Keratinocyte (primary cell): ENCODE data around the gene CD207.

ENCODE experiments used
- CTCF ChIP-seq, 3 experiments: IDR thresholded peaks in 1 of 3; conservative IDR thresholded peaks in 1 of 3; optimal IDR thresholded peaks in 1 of 3; 2 replicates in 2 of 3; 3 replicates in 1 of 3; pipeline versions ENCODE3 to v1.5.1; 2011; ENCODE audit warnings: low read length in 3 of 3, mild to moderate bottlenecking in 3 of 3, moderate library complexity in 2 of 3, control low read depth in 1 of 3, inconsistent platforms in 1 of 3; ENCODE audit not compliant: insufficient read depth in 2 of 3; ENCODE audit errors: extremely low read depth in 1 of 3
- EZH2 ChIP-seq: IDR thresholded peaks from one replicate; pipeline ENCODE4 v1.6.1; 2012; ENCODE audit warnings: inconsistent platforms, mild to moderate bottlenecking, low read length, moderate library complexity

GRCh38 chr2:70785137-70785911 lies 50.3 kb downstream of the CD207 start:
- TF ChIP-seq EZH2 = no peak
- peak; percentile 61 to 96 (median 72) for TF ChIP-seq CTCF (optimal IDR thresholded peaks at IDR 0.05 in 1 of 3, IDR thresholded peaks at IDR 0.05 in 1 of 3, conservative IDR thresholded peaks at IDR 0.05 in 1 of 3; ENCODE audit: extremely low read depth in 1 of 3, insufficient read depth in 2 of 3, low read length in 3 of 3)
